NT2/D1 (cell line): Measurements from ENCODE around the gene ABI1.

ENCODE experiments used
- YY1 ChIP-seq: IDR thresholded peaks from 2 replicates; pipeline ENCODE4 v1.6.1; 2011; ENCODE audit not compliant: insufficient read length, insufficient read depth
- ZNF274 ChIP-seq: IDR thresholded peaks from 2 replicates; pipeline ENCODE4 v1.6.1; 2011; ENCODE audit warnings: mild to moderate bottlenecking, low read depth, low read length

DNA sequence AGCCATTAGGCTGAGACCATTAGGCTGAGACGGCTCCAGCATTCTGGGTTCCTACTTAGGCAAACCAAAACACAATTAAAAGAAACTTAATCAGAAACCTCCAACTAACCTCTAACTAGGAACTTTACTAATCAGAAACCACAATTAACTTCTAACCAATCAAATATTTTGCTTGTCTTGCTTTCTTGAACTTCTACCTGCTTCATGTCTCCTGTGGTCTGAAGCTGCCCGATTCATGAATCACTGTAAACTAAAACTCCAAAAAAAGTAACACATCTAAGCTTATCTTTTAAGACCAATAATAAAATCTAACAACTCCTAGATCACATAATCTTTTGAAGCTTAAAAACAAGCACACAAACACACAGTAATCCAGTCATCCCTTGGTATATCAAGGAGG lies 87.1 kb downstream of the ABI1 start:
- no peak for TF ChIP-seq YY1
- no peak for TF ChIP-seq ZNF274
